GM12878 (cell line): ENCODE measurements around the gene EGR4. TPM values are rescaled to one million over a fixed set of nuclear protein-coding genes. Genes with fewer than 3 reads are reported as not detected.

Source experiments
- CTCF ChIP-seq, 3 experiments: IDR thresholded peaks in 2 of 3; conservative IDR thresholded peaks in 1 of 3; 2 replicates each; pipeline ENCODE4 v1.5.1; 2011; ENCODE audit warnings: low read depth in 3 of 3, low read length in 3 of 3, mild to moderate bottlenecking in 3 of 3, control low read depth in 2 of 3, moderate library complexity in 2 of 3, inconsistent platforms in 1 of 3, mixed read lengths in 1 of 3; ENCODE audit not compliant: control insufficient read depth in 2 of 3, insufficient read depth in 1 of 3; ENCODE audit errors: extremely low read depth in 1 of 3
- EED ChIP-seq: sonication (generic); IDR thresholded peaks from 2 replicates; pipeline ENCODE4 v1.6.1; 2016; ENCODE audit warnings: antibody characterized with exemption, low read depth
- ETV6 ChIP-seq, 2 experiments: fragments of 450-650 bp in 1 of 2; IDR thresholded peaks in 1 of 2; conservative IDR thresholded peaks in 1 of 2; 2 replicates each; pipeline ENCODE4 v1.6.1; 2014; ENCODE audit warnings: antibody characterized with exemption in 1 of 2, borderline replicate concordance in 1 of 2, low read depth in 1 of 2, mild to moderate bottlenecking in 1 of 2, moderate library complexity in 1 of 2
- HDAC6 ChIP-seq: fragments of 200-600 bp; sonication (generic); IDR thresholded peaks from one replicate; pipeline ENCODE4 v1.8.0; 2017; ENCODE audit warnings: antibody characterized with exemption; ENCODE audit not compliant: unreplicated experiment
- HDGF ChIP-seq: fragments of 450-650 bp; IDR thresholded peaks from 2 replicates; pipeline ENCODE4 v1.6.1; 2016; ENCODE audit warnings: antibody characterized with exemption
- IKZF1 ChIP-seq: fragments of 450-650 bp; conservative IDR thresholded peaks from 2 replicates; pipeline ENCODE4 v1.6.1; 2017; ENCODE audit warnings: antibody characterized with exemption, mild to moderate bottlenecking
- IKZF2 ChIP-seq, 2 experiments: fragments of 450-650 bp; IDR thresholded peaks; 2 replicates each; pipeline ENCODE4 v1.6.1; 2017; ENCODE audit warnings: mild to moderate bottlenecking in 2 of 2, moderate library complexity in 2 of 2
- IRF4 ChIP-seq: IDR thresholded peaks from 2 replicates; pipeline ENCODE4 v1.6.1; 2011; ENCODE audit warnings: low read depth, low read length
- MEF2A ChIP-seq: IDR thresholded peaks from 2 replicates; pipeline ENCODE4 v1.6.1; 2011; ENCODE audit warnings: low read depth, mild to moderate bottlenecking, low read length, moderate library complexity; ENCODE audit not compliant: insufficient read depth
- MEF2B ChIP-seq: fragments of 450-650 bp; IDR thresholded peaks from 2 replicates; pipeline ENCODE4 v1.6.1; 2018; ENCODE audit warnings: mild to moderate bottlenecking, moderate library complexity; ENCODE audit not compliant: partially characterized antibody, poor library complexity, severe bottlenecking
- NBN ChIP-seq: fragments of 450-650 bp; IDR thresholded peaks from 2 replicates; pipeline ENCODE4 v1.6.1; 2016
- NFYA ChIP-seq: IDR thresholded peaks from 2 replicates; pipeline ENCODE4 v1.6.1; 2011; ENCODE audit warnings: low read depth, mild to moderate bottlenecking, low read length, improper control_type of control experiment, borderline replicate concordance
- PML ChIP-seq: IDR thresholded peaks from 2 replicates; pipeline ENCODE4 v1.6.1; 2012; ENCODE audit warnings: low read length, inconsistent platforms
- POLR2A ChIP-seq: IDR thresholded peaks from 2 replicates; pipeline ENCODE4 v1.6.1; 2011; ENCODE audit warnings: low read depth, mild to moderate bottlenecking, low read length
- POU2F2 ChIP-seq: IDR thresholded peaks from 3 replicates; pipeline ENCODE4 v1.6.1; 2011; ENCODE audit warnings: low read depth, mild to moderate bottlenecking, low read length, borderline replicate concordance
- RAD21 ChIP-seq: IDR thresholded peaks from 2 replicates; pipeline ENCODE4 v1.6.1; 2011; ENCODE audit warnings: mild to moderate bottlenecking, low read depth, low read length, moderate library complexity; ENCODE audit not compliant: insufficient read depth
- RCOR1 ChIP-seq: conservative IDR thresholded peaks from 2 replicates; pipeline ENCODE4 v1.6.1; 2012; ENCODE audit warnings: low read depth, low read length, improper control_type of control experiment
- SIX5 ChIP-seq: IDR thresholded peaks from 2 replicates; pipeline ENCODE4 v1.6.1; 2011; ENCODE audit warnings: mild to moderate bottlenecking, low read depth, low read length, moderate library complexity; ENCODE audit not compliant: severe bottlenecking
- SMARCA5 ChIP-seq: fragments of 450-650 bp; IDR thresholded peaks from 2 replicates; pipeline ENCODE4 v1.6.1; 2017; ENCODE audit warnings: mild to moderate bottlenecking
- ZSCAN29 ChIP-seq: fragments of 450-650 bp; IDR thresholded peaks from 2 replicates; pipeline ENCODE4 v1.6.1; 2017; ENCODE audit warnings: mild to moderate bottlenecking, moderate library complexity
- ZZZ3 ChIP-seq: IDR thresholded peaks from 2 replicates; pipeline ENCODE4 v1.6.1; 2011; ENCODE audit warnings: low read depth; ENCODE audit not compliant: control insufficient read depth, insufficient read length
- polyA plus RNA-seq, 11 experiments: library from polyadenylated mRNA; depleted of rRNA in 4 of 11; unstranded in 6 of 11; stranded (reverse) in 5 of 11; fragments of >200 nt; fragmentation: Nextera tagmentation in 4 of 11; fragmentation: Illumina TruSeq in 1 of 11; extraction: Ambion mirVana in 4 of 11; extraction: Trizol in 1 of 11; gene quantifications; 1 replicate in 1 of 11; 2 replicates in 10 of 11; pipeline versions ENCODE4 v1.2.1 to v1.2.3, GENCODE V29; 2011 to 2016; ENCODE audit warnings: inconsistent platforms in 2 of 11, missing spikeins in 2 of 11, low read depth in 1 of 11
- total RNA-seq, 4 experiments: library from RNA; depleted of rRNA in 3 of 4; stranded (reverse); fragments of >200 nt in 3 of 4; fragmentation: Illumina TruSeq in 1 of 4; extraction: Trizol in 1 of 4; gene quantifications; 2 replicates each; pipeline versions ENCODE4 v1.2.1 to v1.2.3, GENCODE V29; 2013 to 2021
- TF ChIP-seq, protein P1 (sequence below): IDR thresholded peaks from 2 replicates; pipeline ENCODE4 v1.6.1; 2011; ENCODE audit warnings: borderline replicate concordance, low read depth, mild to moderate bottlenecking, moderate library complexity, mixed read lengths, low read length; ENCODE audit not compliant: insufficient read depth; ENCODE audit errors: extremely low read length
- TF ChIP-seq, protein P2 (sequence below): IDR thresholded peaks from 2 replicates; pipeline ENCODE4 v1.6.1; 2011; ENCODE audit warnings: low read depth, mild to moderate bottlenecking, low read length, moderate library complexity, borderline replicate concordance; ENCODE audit errors: extremely low read depth

EGR4 gene
- total and polyA plus RNA-seq, 10 of the 15 experiments (the other 5 are each of a cell fraction or from before 2014, with no cell fraction given) = 0.07 TPM; not detected in 9

GRCh38 chr2:73284296-73285158 lies 8.8 kb downstream of the EGR4 start, which contains the start of gene FBXO41 (continued):
- no peak for TF ChIP-seq RAD21
- peak; percentile 14; the same call in 1 of the 3 replicates for TF ChIP-seq POU2F2
- TF ChIP-seq IKZF1 = peak; percentile 73
- TF ChIP-seq SMARCA5 = 0 out of 2 replicates have a peak, but pooled peaks have one; percentile 41
- TF ChIP-seq IRF4 = no peak
- no peak for TF ChIP-seq HDAC6
- TF ChIP-seq PML = 0 out of 2 replicates have a peak, but pooled peaks have one; percentile 42
- TF ChIP-seq SIX5 = no peak
- peak; percentile 57 for TF ChIP-seq NBN
- TF ChIP-seq MEF2A = no peak
- TF ChIP-seq HDGF = no peak
- peak; percentile 25 to 53; a peak in 3 of 4 replicates for TF ChIP-seq IKZF2 (IDR thresholded peaks at IDR 0.05)
- peak; percentile 44 for TF ChIP-seq MEF2B
- 0 out of 4 replicates have a peak, but pooled peaks of 1 of the 2 experiments have one; percentile 19 for TF ChIP-seq ETV6 (conservative IDR thresholded peaks at IDR 0.05 in 1 of 2, IDR thresholded peaks at IDR 0.05 in 1 of 2; ENCODE audit: borderline replicate concordance in 1 of 2, low read depth in 1 of 2)
- TF ChIP-seq, protein P1, sequence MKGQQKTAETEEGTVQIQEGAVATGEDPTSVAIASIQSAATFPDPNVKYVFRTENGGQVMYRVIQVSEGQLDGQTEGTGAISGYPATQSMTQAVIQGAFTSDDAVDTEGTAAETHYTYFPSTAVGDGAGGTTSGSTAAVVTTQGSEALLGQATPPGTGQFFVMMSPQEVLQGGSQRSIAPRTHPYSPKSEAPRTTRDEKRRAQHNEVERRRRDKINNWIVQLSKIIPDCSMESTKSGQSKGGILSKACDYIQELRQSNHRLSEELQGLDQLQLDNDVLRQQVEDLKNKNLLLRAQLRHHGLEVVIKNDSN = no peak
- TF ChIP-seq NFYA = no peak
- peak; percentile 79 for TF ChIP-seq POLR2A
- TF ChIP-seq, protein P2, sequence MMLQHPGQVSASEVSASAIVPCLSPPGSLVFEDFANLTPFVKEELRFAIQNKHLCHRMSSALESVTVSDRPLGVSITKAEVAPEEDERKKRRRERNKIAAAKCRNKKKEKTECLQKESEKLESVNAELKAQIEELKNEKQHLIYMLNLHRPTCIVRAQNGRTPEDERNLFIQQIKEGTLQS = no peak
- peak in 1 of 3 experiments; percentile 12; a peak in 1 of 6 replicates for TF ChIP-seq CTCF (IDR thresholded peaks at IDR 0.05 in 2 of 3, conservative IDR thresholded peaks at IDR 0.05 in 1 of 3; ENCODE audit: control insufficient read depth in 2 of 3, extremely low read depth in 1 of 3, insufficient read depth in 1 of 3, low read depth in 3 of 3, low read length in 3 of 3)
- no peak for TF ChIP-seq RCOR1
- no peak for TF ChIP-seq ZSCAN29
- no peak; the same call in 1 of the 2 replicates for TF ChIP-seq EED
- no peak for TF ChIP-seq ZZZ3
- TF ChIP-seq, all 136 proteins: peak for 37
